Adrenal gland (tissue), 19 donors: ENCODE data around the gene TNFRSF17. TPM values are rescaled to one million over a fixed set of nuclear protein-coding genes. Genes with fewer than 3 reads are reported as not detected.
"Not testable (repeated sequence)": the region's sequence is repeated elsewhere in the genome, so short reads cannot be mapped to it uniquely, and the experiment has no call there.

Experiments used
- DNase-seq, 7 donors: peaks; one replicate each; pipeline ENCODE4 v3.0.0-alpha.2; 2019 to 2020
- H3K27ac ChIP-seq, 5 donors: fragments of 200-600 bp; sonication (generic) in 4 of 5; 1 replicate in 3 of 5; 2 replicates in 2 of 5; pipeline versions ENCODE4 v1.5.1 to v1.8.0; 2016 to 2020; ENCODE audit warnings: mild to moderate bottlenecking in 1 of 5
- H3K27me3 ChIP-seq: fragments of 200-600 bp; 2 replicates; pipeline ENCODE4 v1.8.0; 2021
- H3K36me3 ChIP-seq, 2 donors: fragments of 200-600 bp; replicated peaks in 1 of 2; 1 replicate in 1 of 2; 2 replicates in 1 of 2; pipeline versions ENCODE4 v1.5.1 to v1.8.0; 2018 to 2022
- H3K4me1 ChIP-seq, 2 donors: fragments of 200-600 bp; replicated peaks in 1 of 2; 1 replicate in 1 of 2; 2 replicates in 1 of 2; pipeline versions ENCODE4 v1.5.1 to v1.8.0; 2018 to 2021
- H3K4me3 ChIP-seq, 4 donors: fragments of 200-600 bp; sonication (generic) in 3 of 4; one replicate each; pipeline ENCODE4 v1.5.1; 2016 to 2018
- H3K9me3 ChIP-seq, 3 donors: fragments of 200-600 bp; sonication (generic) in 1 of 3; replicated peaks in 1 of 3; 1 replicate in 2 of 3; 2 replicates in 1 of 3; pipeline versions ENCODE4 v1.5.1 to v1.8.0; 2016 to 2021
- POLR2A ChIP-seq, 2 donors: fragments of 450-650 bp; IDR thresholded peaks; one replicate each; pipeline ENCODE4 v1.6.1; 2017; ENCODE audit warnings: antibody characterized with exemption in 2 of 2, mild to moderate bottlenecking in 2 of 2, moderate library complexity in 1 of 2
- WGBS, 4 donors: extraction: QIAGEN DNeasy Blood & Tissue Kit in 2 of 4; methylation state at CpG; one replicate each; pipeline versions ENCODE4 v1.1.5 to v1.1.7; 2013 to 2017; 5-methylcytosine and 5-hydroxymethylcytosine counted together
- intact Hi-C, 2 donors: fragments of 100-400 bp; cut with DNase I; formaldehyde crosslinking; loops; one replicate each; pipeline versions ENCODE4 v1.14.1 to v1.15.0; 2022 to 2023
- long read RNA-seq, 10 donors: library from polyadenylated mRNA in 3 of 10; unstranded in 2 of 10; stranded (forward) in 1 of 10; transcript quantifications; one replicate each; pipeline ENCODE4 v2.0.0 and lab custom pipeline, GENCODE V29; 2021 to 2026
- polyA plus RNA-seq, 3 donors: library from polyadenylated mRNA; stranded (reverse); fragments of 200-250 nt in 2 of 3; fragments of 350-450 nt in 1 of 3; fragmentation: Illumina TruSeq in 1 of 3; extraction: RNeasy Lipid Tissue Mini Kit (QIAGEN cat#74804) in 1 of 3; gene quantifications; one replicate each; pipeline ENCODE4 v1.2.3, GENCODE V29; 2013 to 2014
- total RNA-seq, 9 donors: library from RNA; depleted of rRNA in 4 of 9; stranded (reverse); fragments of >200 nt in 4 of 9; fragments of 120-200 nt in 1 of 9; fragmentation: NEBNext Ultra II Directional in 1 of 9; extraction: Animal tissue kit (Norgen Biotek cat#: 25700) in 1 of 9; gene quantifications; one replicate each; pipeline versions ENCODE4 v1.1.0 to v1.2.4, GENCODE V29; 2013 to 2023
- TF ChIP-seq, protein P1 (sequence below), 6 experiments: fragments of 450-650 bp in 4 of 6; fragments of 200-600 bp in 2 of 6; sonication (generic) in 1 of 6; IDR thresholded peaks; 1 replicate in 5 of 6; 2 replicates in 1 of 6; pipeline versions ENCODE4 v1.5.1 to v1.8.0; 2016 to 2021; ENCODE audit warnings: antibody characterized with exemption in 6 of 6, mild to moderate bottlenecking in 2 of 6, moderate library complexity in 1 of 6
- donor health status: healthy with polysubstance abuse.
- donor health status: Bipolar disorder and iron deficiency.
- donor health status: DM: yes; HTN: yes; CAD: no.
- donor health status: DM: no; HTN: no; CAD: no.
- donor health status: DM: no; HTN: no; CAD: no.
- donor health status: DM: yes; HTN: yes; CAD: no.

Gene TNFRSF17
- total RNA-seq (not detected), polyA plus RNA-seq (under 1 TPM in 2 of 3 donors, not detected in 1; 0.13 to 0.84 TPM)
- long read RNA-seq, donor 1 = 0 reads
- long read RNA-seq, donor 2 = 0 reads
- long read RNA-seq, donor 3 = 0 reads
- long read RNA-seq, donor 4 = 0 reads
- long read RNA-seq, donor 5 = 0 reads
- long read RNA-seq, donor 6 = 0 reads
- long read RNA-seq, donor 7 = 0 reads
- long read RNA-seq, donor 8 = 0 reads
- long read RNA-seq, donor 9 = 0 reads
- long read RNA-seq, donor 10 = 0 reads

DNA sequence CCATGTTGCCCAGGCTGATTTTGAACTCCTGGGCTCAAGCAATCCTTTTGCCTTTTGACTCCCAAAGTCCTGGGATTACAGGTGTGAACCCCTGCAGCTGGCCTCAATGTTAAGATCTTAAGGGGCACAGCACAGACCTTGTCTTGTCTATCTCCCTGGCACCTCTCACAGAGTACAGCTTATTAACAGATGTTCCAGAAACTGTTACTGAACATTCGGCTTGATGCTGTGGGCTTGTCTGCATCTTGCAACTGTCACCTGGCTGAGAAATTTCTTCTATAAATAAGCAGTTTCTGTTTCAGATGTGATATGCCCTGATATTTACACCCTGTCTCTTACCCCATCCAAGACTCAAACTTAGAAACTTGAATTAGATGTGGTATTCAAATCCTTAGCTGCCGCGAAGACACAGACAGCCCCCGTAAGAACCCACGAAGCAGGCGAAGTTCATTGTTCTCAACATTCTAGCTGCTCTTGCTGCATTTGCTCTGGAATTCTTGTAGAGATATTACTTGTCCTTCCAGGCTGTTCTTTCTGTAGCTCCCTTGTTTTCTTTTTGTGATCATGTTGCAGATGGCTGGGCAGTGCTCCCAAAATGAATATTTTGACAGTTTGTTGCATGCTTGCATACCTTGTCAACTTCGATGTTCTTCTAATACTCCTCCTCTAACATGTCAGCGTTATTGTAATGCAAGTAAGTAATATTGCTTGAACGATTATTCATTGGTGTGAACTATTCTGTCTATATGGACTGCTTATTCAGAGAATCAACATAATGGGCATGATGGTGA is at the start of gene TNFRSF17:
TNFRSF17 (plus strand) TSS at position 450 of the 791 bp plus-strand sequence; CDS start at position 565, 115 bp downstream.
- Histone ChIP-seq H3K27ac (no peak within 1 kb of the TSS), H3K36me3 (no peaks in the 10 kb centered on the region), H3K9me3 (no peaks in the 10 kb centered on the region), H3K4me3 (no peak within 1 kb of the TSS), H3K4me1 (no peaks in the 10 kb centered on the region), H3K27me3 (no peaks in the 10 kb centered on the region)
- DNase-seq = no peak
- 63 to 81% (median 71%) methylated on average over 9 of the region's 9 CpGs for WGBS, 4 donors
- TF ChIP-seq, protein P1, sequence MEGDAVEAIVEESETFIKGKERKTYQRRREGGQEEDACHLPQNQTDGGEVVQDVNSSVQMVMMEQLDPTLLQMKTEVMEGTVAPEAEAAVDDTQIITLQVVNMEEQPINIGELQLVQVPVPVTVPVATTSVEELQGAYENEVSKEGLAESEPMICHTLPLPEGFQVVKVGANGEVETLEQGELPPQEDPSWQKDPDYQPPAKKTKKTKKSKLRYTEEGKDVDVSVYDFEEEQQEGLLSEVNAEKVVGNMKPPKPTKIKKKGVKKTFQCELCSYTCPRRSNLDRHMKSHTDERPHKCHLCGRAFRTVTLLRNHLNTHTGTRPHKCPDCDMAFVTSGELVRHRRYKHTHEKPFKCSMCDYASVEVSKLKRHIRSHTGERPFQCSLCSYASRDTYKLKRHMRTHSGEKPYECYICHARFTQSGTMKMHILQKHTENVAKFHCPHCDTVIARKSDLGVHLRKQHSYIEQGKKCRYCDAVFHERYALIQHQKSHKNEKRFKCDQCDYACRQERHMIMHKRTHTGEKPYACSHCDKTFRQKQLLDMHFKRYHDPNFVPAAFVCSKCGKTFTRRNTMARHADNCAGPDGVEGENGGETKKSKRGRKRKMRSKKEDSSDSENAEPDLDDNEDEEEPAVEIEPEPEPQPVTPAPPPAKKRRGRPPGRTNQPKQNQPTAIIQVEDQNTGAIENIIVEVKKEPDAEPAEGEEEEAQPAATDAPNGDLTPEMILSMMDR (IDR thresholded peaks at IDR 0.05) = no peak
- no peak for TF ChIP-seq POLR2A (IDR thresholded peaks at IDR 0.05)
- intact Hi-C loops = no loop called here

DNA sequence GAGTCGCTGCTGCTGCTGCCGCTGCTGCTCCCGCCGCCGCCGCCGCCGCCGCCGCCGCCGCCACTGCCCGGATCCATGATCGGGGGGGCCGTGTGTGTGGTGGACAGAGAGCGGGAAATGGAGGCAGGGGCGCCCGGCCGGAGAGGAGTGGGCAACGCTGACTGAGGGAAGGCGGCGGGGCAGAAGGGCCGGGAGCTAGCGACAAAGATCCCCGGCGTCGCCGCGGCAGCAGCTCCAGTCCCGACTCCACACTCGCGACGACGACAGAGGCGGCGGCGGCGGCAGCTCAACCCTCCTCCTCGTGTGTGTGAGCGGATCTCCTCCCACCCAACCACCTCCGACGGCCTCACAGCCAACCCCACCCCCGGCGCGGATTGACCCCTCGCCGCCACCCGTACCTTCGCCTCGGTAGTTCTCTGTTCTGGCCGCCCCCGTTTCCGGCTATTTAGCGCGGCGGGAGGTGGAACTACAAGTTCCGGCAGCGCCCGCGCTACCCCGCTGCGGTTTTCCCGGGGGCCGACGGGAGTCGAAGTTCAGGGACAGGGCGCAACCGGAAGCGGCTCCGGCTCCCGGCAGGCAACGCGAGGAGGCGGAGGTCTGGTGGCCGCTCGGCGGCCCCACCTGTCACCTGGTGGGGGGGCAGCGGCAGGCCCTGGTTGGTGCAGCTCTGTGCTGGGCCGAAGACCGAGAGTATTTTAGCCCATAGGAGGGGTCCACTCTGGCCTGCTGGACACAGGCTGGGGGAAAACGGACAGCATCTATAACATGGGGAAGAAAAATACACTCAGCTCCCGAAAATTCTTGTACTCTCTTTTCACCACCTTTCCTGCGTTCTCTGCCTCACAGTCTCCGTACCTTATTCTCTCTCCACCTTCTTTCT is 49.1 kb upstream of the TNFRSF17 start, which contains the start of gene GSPT1:
GSPT1 (minus strand) TSS at position 313 of the 880 bp plus-strand sequence; CDS start at position 77, 236 bp downstream.
- 1% methylated on average over 28 to 80 of the region's 84 CpGs for WGBS, 4 donors
- DNase-seq = peak; percentile 99
- intact Hi-C loops = loop anchor here in 1 of 2 donors (10.0 kb wide), 1 partner anchor 59 kb away; the partner anchor contains the start of gene SNX29
- Histone ChIP-seq H3K4me3 (peak within 1 kb of the TSS; percentile 43 to 98 (median 74)), H3K9me3 (no peaks in the 10 kb centered on the region), H3K4me1 (peaks cover 24 to 39% of the 10 kb centered on the region in 2 donors), H3K27ac (peak within 1 kb of the TSS; percentile 79 to 98 (median 95)), H3K27me3 (no peaks in the 10 kb centered on the region), H3K36me3 (no peaks in the 10 kb centered on the region)
- TF ChIP-seq POLR2A (IDR thresholded peaks at IDR 0.05) = peak; percentile 59 to 92
- TF ChIP-seq, protein P1 (IDR thresholded peaks at IDR 0.05) = peak in 4 of 6 experiments; percentile 14 to 62 (median 23)

DNA sequence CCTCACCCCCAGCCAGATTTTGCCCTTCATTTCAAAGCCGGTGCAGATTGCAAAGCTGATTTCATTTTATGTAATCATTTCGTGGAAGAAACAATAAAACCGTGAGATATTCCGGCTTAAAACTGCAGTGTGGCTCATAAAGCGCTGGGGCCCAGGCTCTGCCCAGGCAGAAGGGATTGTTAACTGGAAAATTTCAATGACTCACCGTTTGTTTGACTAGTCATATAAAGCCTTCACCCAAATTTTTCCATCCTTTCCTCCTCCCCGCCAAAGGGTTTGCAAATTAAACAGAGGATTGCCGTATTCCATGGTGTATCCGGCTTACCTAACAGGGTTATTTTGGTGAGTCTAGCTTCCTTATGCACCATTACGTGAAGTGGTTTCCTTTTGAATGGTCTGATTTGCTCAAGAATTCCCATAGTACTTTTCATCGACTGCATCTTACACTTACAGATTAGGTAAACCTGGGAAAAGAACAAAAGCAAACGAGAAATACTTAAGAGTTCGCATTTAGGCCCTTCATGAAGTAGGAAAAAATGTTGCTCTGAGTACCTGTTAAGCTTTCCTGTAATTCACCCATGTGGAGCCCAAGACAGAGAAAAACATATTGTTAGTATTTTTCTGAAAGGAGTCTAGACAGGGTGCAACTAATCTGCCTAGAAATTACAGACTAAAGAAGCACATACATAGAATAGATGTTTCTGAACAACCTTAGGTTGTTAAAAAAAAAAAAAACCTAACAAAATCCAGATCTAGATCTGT is 48.3 kb upstream of the TNFRSF17 start:
- DNase-seq = peak; percentile 49 to 80 (median 68)
- Histone ChIP-seq H3K27me3 (no peaks in the 10 kb centered on the region), H3K36me3 (no peaks in the 10 kb centered on the region), H3K9me3 (no peaks in the 10 kb centered on the region), H3K27ac (peak overlapping the region; percentile 79 to 98 (median 87)), H3K4me3 (peak overlapping the region; percentile 9 to 98 (median 27)), H3K4me1 (peaks cover 17 to 31% of the 10 kb centered on the region in 2 donors)
- TF ChIP-seq POLR2A (IDR thresholded peaks at IDR 0.05) = no peak
- TF ChIP-seq, protein P1 (IDR thresholded peaks at IDR 0.05) = no peak
- WGBS, 4 donors = 36 to 50% (median 44%) methylated on average over 13 of the region's 13 CpGs
- intact Hi-C loops = loop anchor here in 1 of 2 donors (10.0 kb wide), 1 partner anchor 58 kb away; the partner anchor contains the start of gene SNX29

DNA sequence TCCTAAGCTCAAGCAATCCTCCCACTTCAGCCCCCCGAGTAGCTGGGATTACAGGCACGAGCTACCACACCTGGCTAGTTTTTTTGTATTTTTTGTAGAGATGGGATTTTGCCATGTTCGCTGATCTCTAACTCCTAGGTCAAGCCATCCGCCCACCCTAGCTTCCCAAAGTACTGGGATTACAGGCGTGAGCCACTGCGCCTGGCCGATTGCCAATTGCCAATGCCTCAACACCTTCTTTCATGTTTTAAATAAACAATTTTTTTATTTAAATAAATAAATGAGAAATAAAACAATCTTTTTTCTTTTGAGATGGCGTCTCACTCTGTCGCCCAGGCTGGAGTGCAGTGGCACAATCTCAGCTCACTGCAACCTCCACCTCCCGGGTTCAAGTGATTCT is 41.0 kb upstream of the TNFRSF17 start:
- intact Hi-C loops, H3K4me1 ChIP-seq, H3K4me3 ChIP-seq, H3K27ac ChIP-seq, H3K27me3 ChIP-seq, H3K36me3 ChIP-seq, DNase-seq, H3K9me3 ChIP-seq: not testable (repeated sequence)
- WGBS, 4 donors = 83 to 87% (median 86%) methylated on average over 10 of the region's 10 CpGs

DNA sequence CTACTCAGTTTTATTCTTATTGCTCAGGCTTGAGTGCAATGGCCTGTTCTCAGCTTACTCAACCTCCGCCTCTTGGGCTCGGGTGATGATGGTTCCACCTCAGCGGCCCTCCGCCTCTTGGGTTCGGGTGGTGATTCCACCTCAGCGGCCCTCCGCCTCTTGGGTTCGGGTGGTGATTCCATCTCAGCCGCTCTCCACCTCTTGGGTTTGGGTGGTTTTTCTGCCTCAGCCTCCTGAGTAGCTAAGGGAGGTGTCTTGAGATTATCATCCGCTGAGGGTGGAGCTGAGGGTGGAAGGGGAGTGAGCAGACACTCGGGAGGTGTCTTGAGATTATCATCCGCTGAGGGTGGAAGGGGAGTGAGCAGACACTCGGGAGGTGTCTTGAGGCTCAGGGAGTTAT is 37.7 kb upstream of the TNFRSF17 start:
- H3K4me1 ChIP-seq, H3K9me3 ChIP-seq, H3K36me3 ChIP-seq, H3K27me3 ChIP-seq, H3K4me3 ChIP-seq, H3K27ac ChIP-seq, DNase-seq, intact Hi-C loops: not testable (repeated sequence)
- WGBS, 4 donors = 83 to 87% (median 86%) methylated on average over 10 to 13 of the region's 13 CpGs

DNA sequence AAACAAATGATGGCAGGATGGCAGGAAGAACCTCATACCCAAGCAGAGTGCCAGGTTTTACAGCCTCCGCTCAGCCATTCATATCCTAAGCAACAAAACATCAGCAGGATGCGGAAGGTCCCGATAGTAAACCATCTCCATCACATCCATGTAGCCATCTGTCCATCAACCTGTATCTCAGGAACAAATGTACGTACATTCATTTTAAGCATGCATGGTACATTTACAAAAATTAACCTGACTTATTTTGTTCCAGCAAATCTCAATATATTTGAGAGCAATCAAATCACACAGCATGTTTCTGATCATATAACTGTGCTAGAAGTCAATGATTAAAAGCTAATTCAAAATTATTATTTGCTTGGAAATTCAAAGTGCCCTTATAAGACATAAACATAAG is 23.1 kb upstream of the TNFRSF17 start, which contains the start of gene NPIPB2:
NPIPB2 (minus strand) TSS at position 101 of the 400 bp plus-strand sequence; CDS start at position 101, 0 bp downstream.
- not testable (repeated sequence) for DNase-seq, H3K4me1 ChIP-seq

More for the DNA sequence above, 23.1 kb upstream of the TNFRSF17 start, which contains the start of gene NPIPB2:
- H3K27ac ChIP-seq, H3K27me3 ChIP-seq, H3K36me3 ChIP-seq, H3K4me3 ChIP-seq, intact Hi-C loops, H3K9me3 ChIP-seq: not testable (repeated sequence)
- 79 to 100% (median 97%) methylated on average over 2 to 3 of the region's 4 CpGs for WGBS, 4 donors
